Measurements from ENCODE around the gene SMAD6.
"Not testable (repeated sequence)": the region's sequence is repeated elsewhere in the genome, so short reads cannot be mapped to it uniquely, and the experiment has no call there.

Gene SMAD6

GRCh38 chr15:66677336-66677735, 24.7 kb upstream of the SMAD6 start:
- no peak for DNase-seq

GRCh38 chr15:66679061-66679656, 22.9 kb upstream of the SMAD6 start:
- no peak for DNase-seq

DNA sequence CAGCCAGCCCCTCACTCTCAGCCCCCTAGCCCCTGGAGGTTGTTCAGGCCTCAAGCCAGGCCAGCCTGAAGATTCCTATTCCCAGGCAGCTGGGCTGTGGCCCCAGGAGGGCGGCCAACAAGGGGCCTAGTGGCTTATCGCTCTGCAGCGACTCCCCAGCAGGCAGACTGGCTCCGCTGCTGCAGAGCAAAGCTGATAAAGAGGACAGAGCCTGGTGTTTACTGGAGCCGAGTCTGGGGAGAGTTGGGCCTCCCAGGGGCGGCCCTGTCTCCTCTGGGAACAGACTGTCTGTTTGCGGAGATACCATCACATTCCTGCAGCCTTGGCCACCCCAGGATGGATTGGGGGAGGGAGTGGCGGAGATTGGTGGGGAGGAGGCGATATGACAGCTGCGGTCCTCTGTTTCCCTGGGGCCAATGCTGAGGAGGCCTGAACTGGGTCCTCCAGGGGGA, 22.4 kb upstream of the SMAD6 start:
- DNase-seq, result no peak

DNA sequence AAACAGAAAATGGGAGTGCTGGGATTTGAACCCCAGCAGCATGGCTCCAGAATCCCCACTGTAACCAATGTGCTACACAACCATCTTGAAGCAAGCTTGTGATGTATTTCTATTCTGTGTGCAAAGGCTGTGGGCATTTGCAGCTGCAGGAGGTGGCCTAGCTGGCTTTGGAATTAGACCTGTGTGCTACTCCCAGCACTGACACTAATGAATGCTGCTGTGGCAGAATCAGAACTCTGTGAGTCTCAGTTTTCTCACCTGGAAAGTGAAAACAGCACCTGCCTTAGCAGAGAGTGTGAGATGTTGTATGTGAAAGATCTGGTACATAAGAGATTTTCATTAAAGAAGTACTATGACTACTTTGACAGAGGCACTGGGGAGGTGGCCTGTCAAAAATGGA, 21.5 kb upstream of the SMAD6 start:
- DNase-seq, result no peak

DNA sequence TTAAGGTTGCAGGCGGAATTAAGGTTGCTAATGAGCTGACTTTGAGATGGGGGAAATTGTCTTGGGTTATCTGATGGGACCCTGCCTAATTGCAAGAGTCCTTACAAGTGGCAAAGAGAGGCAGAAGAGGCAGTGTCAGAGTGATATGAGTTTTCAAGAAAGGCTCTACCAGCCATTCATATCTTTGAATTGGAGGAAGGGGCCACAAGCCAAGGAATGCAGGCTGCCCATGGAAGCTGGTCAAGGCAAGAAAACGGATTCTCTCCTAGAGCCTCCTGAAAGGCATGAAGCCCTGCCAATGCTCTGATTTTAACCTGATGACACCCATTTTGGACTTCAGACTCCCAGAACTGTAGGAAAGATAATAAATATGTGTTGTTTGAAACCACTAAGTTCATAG, 20.6 kb upstream of the SMAD6 start:
- DNase-seq, result no peak

- DNase-seq, result no peak
These were observed 19.8 kb upstream of the SMAD6 start for GRCh38 chr15:66682246-66682645.

DNA sequence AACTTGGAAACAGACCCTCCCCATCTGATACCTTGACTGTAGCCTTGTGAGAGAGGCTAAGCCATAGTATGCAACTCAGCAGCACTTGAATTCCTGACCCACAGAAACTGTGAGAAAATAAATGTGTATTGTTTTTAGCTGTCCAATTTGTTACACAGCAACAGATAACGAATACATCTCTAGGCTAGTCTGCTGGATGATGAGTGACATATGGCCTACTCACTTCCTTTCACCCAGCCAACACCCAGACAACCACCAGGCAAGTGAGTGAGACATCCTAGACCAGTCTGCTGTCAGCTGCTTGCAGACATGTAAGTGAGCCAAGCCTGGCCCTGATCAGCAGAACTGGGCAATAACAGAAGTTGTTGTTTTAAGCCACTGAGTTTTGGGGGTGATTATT, 19.2 kb upstream of the SMAD6 start:
- no peak for DNase-seq

- DNase-seq, result no peak
These were observed 17.8 kb upstream of the SMAD6 start for GRCh38 chr15:66684136-66684681.

DNA sequence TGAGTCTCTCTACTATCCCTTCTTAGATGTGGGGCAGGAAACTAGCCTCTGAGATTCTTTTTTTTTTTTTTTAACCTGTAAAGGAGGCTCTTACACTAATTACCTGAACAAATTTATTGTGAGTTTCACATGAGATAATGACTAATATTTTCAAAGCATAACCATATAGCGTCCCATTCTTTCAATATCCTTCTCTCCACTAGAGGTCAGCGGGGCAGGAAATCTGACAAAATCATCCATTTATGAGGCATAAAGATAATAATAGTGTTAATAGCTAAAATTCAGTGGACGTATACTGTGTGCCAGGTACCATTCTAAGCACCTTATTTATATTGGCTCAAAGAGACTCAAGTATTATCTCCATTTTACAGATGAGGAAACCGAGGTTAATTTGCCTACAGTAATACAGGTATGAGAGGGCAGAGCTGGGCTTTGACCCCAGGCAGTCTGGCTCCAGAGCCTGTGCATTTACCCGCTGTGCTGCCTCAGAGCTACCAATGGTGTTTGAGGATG, 16.3 kb upstream of the SMAD6 start:
- DNase-seq, result no peak

GRCh38 chr15:66690912-66691311, 11.1 kb upstream of the SMAD6 start:
- DNase-seq, result not testable (repeated sequence)

GRCh38 chr15:66691727-66692126, 10.3 kb upstream of the SMAD6 start:
- no peak for DNase-seq

DNA sequence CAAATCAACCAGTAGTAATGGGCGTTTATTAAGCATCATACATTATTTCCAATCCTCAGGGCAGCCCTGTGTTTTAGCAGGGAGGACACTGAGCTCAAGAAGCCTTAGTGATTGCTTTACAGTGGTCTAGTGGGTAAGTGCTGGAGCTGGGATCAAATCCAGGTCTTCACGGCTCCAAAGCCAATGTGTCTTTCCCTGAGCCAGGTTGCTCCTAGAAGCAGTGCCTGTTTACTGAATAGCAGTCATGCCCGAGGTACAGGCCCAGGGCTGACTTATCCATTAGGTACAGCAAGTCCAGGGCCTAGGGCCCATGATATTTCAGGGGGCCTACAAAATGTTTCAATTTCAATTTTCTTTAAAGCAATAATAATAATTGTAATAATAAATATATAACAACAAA, 9.6 kb upstream of the SMAD6 start:
- no peak for DNase-seq

DNA sequence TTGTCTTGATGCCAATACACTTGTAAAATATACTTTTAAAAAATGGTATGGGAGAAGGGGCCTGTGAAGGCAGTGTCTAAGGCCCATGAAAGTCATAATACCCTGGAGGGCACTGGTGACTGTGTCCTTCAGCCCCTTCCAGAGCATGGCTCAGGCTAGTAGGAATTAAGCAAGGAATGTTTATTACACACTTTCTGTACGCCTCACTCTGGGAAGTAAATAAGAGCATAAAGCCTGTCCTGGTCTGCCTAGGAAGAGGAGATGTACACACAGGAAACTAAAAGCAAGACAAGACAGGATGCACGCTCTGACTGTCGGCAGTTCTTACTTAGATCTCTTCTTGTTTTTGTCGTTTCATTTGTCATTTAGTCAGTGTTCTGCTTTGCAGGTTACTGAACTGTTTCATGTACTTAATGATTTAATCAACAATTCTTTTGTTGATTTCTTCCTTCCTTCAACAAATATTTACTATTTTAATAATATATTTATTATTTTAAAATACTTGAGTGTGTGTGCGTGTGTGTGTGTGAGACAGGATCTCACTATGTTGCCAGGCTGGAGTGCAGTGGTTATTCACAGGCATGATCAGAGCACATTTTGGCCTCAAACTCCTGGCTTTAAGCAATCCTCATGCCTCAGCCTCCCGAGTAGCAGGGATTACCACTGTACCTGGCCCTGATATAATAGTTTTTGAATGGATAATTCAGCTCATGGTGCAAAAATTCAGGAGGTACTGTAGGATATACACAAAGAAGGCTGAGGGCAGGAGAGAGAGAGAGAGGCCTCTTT, 9.0 kb upstream of the SMAD6 start:
- DNase-seq, result no peak

- no peak for DNase-seq
These were observed 5.3 kb upstream of the SMAD6 start for GRCh38 chr15:66696770-66697169.

GRCh38 chr15:66698318-66698961, 3.6 kb upstream of the SMAD6 start:
- peak in 6 of 14 donors; percentile 18 to 44 (median 28) for DNase-seq

DNA sequence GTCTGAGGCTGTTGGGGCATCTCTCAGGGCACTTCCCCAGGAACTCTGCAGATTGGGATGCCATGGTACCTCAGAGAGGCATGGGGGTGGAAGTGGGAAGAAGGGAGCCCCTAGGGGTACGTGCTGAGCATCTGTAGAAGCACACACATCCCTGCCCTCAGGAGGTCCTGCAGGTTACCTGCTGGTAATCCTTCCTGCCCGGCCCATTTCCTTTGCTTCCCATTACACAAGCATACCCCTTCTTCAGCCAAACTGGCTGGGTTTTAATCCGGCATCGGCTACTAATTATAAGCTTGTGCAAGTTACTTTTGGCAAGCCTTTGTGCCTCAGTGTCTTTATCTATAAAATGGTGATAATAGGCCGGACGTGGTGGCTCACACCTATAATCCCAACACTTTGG, 3.1 kb upstream of the SMAD6 start:
- no peak for DNase-seq

DNA sequence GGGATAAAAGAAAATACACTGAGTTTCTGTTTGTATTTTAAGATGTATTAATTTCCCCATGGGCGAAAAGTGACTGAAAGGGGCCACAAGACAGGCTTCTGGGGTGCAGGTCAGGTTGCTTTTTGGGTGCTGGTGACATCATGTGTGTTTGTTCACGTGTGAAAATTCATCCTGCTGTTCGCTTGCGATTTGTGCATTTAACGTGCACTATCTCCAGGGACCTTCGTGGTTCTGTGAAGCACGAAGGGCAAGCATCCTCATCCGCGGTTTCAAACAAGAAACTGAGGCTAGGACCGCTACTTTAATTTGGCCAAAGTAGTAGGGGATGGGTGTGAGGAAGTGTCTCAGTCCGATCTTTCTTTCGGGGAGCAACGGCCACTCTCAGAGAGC, 1.6 kb upstream of the SMAD6 start:
- no peak for DNase-seq

- peak in 13 of 14 donors; percentile 27 to 92 (median 77) for DNase-seq
These were observed 1.1 kb upstream of the SMAD6 start for GRCh38 chr15:66700802-66701421.

DNA sequence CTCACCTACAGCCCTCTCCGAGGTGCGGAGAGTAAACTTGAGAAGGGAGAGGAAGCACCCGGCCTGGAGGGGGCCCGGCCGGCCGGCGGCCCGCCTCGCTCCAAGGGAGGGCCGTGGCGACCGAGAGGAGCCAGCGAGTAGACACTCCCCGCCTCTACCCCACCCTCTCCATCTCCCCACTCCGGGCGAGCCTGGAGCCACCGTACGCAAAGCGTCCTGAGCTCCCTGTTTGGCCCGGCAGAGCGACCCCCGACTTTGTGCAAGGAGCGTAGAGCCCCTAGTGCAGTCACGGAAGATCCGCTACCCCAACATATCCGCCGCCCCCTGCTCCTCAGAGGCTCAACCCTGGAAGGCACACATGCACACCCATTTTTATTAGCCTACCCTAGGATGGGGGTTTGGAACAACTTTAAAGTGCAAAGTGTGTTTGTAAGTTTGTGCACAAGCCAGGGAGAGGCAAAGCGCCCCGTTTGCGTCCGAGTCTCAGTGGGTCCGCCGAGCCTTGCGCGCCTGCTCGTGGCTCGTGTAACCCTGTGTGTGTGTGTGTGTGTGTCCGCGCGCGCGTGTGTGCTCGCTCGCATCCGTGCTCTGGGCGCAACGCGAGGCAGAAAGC, 508 bp upstream of the SMAD6 start:
- peak in 2 of 14 donors; percentile 55 to 59 for DNase-seq

DNA sequence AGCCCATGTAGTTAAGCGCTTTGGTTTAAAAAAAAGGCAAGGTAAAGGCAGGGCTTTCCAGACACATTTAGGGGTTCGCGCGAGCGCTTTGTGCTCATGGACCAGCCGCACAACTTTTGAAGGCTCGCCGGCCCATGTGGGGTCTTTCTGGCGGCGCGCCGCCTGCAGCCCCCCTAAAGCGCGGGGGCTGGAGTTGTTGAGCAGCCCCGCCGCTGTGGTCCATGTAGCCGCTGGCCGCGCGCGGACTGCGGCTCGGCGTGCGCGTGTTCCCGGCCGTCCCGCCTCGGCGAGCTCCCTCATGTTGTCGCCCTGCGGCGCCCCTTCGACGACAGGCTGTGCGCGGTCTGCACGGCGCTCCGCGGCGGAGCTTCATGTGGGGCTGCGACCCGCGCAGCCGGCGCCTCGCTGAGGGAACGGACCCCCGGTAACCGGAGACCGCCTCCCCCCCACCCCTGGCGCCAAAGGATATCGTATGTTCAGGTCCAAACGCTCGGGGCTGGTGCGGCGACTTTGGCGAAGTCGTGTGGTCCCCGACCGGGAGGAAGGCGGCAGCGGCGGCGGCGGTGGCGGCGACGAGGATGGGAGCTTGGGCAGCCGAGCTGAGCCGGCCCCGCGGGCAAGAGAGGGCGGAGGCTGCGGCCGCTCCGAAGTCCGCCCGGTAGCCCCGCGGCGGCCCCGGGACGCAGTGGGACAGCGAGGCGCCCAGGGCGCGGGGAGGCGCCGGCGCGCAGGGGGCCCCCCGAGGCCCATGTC, 927 bp downstream of the SMAD6 start:
- peak in 1 of 14 donors; percentile 46 for DNase-seq

- DNase-seq, result peak in 1 of 14 donors; percentile 18
These were observed 1.5 kb downstream of the SMAD6 start for GRCh38 chr15:66703540-66703941.

Measured in C1 segment of cervical spinal cord (tissue), 14 donors.